Renal cortex interstitium (tissue), 3 donors: ENCODE results near the gene TMEM130. TPM values are rescaled to one million over a fixed set of nuclear protein-coding genes. Genes with fewer than 3 reads are reported as not detected.

ENCODE experiments used
- polyA plus RNA-seq, 3 donors: library from polyadenylated mRNA; unstranded; fragments of 120-200 nt; gene quantifications; one replicate each; pipeline ENCODE4 v1.2.1, GENCODE V29; 2013; ENCODE audit not compliant: insufficient read length in 3 of 3

The TMEM130 gene
- polyA plus RNA-seq, 3 donors, result 4.8 to 5.9 (median 5.0) TPM

Other genes starting within 250 kb of the TMEM130 start
- 10 to 100 TPM; 42.4 to 45.4 (median 43.7) TPM for gene TRRAP, start 8.5 kb upstream of the TMEM130 start, polyA plus RNA-seq